ENCODE measurements around the gene CAT.

DNA sequence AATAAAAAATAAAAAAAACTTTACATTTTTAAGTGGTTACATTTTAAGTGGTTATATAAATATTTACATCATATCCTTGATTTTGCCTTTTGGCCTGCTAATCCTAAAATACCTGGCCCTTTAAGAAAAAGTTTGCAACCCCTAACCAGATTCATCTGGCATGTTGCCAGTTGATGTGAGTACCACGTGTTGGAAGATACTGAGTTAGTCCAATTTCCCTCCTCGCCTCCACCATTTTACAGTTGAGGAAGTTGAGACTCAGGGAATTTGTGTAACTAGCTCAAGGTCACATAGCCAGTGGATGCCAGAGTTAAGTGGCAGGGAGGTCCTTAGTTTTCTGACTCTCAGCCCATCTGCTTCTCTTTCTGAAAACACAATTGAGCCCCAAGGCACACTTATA, 69.8 kb downstream of the CAT start:
- TF ChIP-seq, protein P1, sequence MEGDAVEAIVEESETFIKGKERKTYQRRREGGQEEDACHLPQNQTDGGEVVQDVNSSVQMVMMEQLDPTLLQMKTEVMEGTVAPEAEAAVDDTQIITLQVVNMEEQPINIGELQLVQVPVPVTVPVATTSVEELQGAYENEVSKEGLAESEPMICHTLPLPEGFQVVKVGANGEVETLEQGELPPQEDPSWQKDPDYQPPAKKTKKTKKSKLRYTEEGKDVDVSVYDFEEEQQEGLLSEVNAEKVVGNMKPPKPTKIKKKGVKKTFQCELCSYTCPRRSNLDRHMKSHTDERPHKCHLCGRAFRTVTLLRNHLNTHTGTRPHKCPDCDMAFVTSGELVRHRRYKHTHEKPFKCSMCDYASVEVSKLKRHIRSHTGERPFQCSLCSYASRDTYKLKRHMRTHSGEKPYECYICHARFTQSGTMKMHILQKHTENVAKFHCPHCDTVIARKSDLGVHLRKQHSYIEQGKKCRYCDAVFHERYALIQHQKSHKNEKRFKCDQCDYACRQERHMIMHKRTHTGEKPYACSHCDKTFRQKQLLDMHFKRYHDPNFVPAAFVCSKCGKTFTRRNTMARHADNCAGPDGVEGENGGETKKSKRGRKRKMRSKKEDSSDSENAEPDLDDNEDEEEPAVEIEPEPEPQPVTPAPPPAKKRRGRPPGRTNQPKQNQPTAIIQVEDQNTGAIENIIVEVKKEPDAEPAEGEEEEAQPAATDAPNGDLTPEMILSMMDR (conservative IDR thresholded peaks at IDR 0.05) = no peak
- TF ChIP-seq ZFX (IDR thresholded peaks at IDR 0.05) = no peak
